GM10847 (cell line): ENCODE measurements around the gene ARHGAP15.

Experiments used
- POLR2A ChIP-seq: IDR thresholded peaks from 2 replicates; pipeline ENCODE4 v1.6.1; 2011; ENCODE audit not compliant: insufficient read length; ENCODE audit errors: extremely low read depth

ARHGAP15 gene

DNA sequence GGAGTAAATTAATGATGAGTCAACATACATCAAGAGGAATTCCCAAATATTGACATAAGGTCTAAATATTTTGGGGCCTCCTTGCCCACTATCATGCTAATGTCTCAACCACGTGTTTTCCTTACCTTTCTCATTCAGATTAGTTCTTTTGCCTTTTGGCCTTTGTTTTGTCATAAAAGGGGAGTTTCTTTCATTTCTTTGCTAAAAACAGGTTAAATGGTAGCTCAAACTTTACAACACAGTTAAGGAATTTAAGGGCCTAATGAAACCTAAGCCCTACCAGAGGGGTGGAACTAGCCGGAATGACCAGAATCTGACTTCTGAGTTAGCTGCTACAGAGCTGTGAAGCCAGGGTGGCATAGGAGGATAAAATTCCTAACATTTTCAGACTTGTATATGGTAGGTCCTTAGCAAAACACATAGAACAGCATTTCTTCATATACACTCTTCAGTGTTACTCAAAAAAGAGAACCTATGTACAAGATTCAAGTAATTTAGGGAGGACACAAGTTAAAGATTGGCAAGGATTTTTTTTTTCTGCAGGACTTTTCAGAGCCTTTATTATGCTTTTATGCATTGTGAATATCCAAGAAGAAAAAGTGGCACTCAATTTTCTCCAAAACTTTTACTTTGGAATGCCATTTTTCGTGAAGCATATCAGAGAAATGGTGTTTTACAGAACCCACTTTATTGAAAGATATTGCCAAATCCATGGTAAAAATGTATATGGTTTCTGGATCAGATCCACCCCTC, 633.1 kb downstream of the ARHGAP15 start:
- no peak for TF ChIP-seq POLR2A

DNA sequence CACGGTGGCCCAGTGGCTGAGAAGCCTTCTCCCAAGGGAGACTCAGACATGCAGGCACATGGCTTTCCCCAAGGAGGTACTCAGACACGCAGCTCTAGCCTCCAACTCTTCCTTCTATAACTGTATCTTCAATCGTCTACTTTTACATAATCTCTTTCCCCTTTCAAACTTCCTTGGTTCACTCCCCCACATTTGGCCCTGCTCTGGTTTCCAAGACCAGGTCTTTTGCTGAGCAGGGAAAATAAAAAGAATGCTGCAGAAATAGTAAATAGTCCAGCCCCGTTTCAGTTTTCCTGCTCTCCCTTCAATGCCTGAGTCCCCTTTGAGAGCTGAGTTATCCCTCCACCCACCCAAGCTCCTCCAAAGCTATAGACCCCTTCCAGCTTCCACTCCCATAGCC, 635.0 kb downstream of the ARHGAP15 start:
- TF ChIP-seq POLR2A: no peak

GRCh38 chr2:143764706-143765105, 635.5 kb downstream of the ARHGAP15 start:
- no peak for TF ChIP-seq POLR2A

- TF ChIP-seq POLR2A: no peak
Observed at GRCh38 chr2:143768991-143769390, 639.8 kb downstream of the ARHGAP15 start.

DNA sequence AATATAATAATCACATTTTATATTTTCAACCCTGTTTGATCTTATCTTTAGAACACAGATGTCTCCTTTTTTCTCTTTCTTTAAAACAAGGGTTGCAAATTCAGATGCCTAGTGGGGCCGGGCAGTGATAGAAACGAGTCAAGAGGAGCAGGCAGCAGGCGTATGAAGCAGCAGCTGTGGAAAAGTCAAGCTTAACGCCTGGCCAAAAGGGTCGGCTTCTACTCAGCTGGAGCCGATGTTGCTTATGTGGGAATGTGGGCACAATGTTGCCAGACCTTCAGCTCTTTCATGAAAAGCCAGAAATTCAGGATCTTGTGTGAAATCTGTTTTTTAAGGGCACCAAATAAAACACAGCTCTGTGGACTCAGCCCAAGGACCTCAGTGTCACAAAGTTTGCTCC, 642.7 kb downstream of the ARHGAP15 start:
- no peak for TF ChIP-seq POLR2A

GRCh38 chr2:143776526-143777297, 647.5 kb downstream of the ARHGAP15 start:
- TF ChIP-seq POLR2A: no peak

DNA sequence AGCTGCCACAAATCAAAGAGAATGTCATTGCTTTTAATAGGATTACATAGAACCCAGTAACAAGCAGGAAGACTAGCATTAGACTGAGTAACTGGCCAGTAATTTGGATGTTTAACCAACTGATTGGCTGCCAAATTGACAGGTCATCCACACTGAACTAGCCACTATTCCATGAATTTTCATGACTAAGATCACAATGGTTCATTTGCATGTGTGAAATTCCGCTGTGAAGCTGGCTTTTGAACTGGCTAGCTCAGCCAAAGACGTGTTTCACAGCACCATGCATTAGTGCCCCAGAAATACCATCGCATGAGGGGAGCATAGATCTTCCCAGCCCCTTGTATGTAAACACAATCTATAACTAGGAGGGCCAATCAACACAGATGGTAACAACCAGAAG, 649.8 kb downstream of the ARHGAP15 start:
- TF ChIP-seq POLR2A: no peak

DNA sequence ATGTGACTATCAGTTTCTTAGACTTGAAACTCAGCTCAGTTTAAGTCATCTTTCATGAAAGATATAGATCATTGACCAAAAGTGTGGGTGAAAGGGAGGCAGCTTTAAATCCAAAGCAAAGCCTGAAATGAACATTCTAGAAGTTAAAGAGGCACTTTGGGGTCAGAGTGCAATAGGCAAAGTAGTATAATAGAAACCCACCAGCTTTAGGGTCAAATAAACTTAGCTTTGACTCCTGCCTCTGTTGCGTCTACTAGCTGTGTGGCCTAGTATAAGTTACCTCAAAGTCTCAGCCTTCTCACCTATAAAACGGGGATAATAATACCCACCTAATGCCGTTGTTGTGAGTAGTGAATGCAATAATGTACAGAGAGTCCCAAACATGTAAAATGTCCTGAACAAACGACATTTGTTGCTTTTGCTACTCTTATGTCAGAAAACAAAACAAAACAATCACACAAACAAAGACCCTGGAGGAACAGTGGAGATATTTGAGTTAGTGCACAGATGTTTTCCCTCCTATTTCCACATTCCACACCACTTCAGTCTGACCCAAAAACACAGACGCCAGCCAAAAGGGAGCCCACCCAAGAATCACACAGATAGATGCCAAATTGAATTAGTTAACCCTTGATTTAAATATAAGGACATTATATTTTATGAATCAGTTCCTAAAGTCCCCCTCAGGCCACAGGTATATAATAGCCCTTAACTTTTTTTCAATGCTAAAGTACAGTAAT, 657.0 kb downstream of the ARHGAP15 start:
- TF ChIP-seq POLR2A: no peak

DNA sequence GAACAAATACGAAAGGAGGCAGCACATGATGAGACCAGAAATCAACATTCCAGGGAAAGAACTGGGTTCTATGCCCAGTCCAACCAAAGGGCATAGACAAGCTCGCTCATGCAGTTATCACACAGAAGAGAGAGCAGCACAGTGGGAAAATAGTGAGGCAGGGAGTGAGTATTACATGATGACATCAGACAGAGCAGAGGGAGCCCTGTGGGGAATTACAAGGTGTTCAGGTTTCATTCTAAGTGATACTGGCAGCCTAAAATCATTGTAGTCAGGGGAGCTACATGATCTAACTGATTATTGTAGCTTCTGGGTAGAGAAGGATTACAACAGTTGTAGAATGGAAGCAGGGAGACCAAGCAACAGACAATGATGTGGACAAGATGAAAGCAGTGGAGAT, 658.5 kb downstream of the ARHGAP15 start:
- no peak for TF ChIP-seq POLR2A

DNA sequence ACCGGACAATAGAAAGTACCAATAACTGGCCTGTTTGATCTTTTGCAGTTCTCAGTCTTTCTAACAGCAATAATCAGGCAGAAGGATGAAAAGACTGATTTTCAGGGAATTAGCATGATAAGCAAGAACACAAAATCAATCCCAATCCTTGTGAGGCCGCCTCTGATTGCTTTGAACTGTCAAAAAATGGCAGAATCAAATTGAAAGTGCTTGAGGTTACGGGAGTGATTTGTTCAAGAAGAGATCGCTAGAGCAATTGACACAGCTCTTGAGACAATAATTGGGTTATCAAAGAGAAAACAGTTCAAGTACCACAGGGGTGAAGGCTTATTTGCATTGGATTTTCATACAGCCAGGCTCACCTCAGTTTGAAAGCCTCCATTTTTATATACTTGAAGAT, 663.4 kb downstream of the ARHGAP15 start:
- TF ChIP-seq POLR2A: no peak

DNA sequence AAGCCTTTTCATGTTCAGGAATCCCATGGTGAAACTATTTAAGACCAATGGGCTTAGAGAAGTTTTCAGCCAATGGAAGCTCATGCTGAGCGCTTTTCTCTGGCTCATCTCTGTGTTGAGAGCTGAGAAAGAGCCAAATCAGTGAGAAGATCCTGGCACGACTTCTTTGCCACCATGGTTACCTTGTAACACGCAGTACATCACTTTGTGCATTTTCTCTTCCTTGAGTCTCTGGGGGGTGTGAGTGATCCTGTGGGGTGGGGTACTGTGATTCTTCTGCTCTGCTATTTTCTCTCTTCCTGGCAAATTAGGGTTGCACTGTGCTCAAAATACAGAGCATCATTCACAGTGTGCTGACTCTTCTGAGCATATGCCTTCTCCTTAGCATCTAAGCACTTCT, 664.2 kb downstream of the ARHGAP15 start:
- no peak for TF ChIP-seq POLR2A

DNA sequence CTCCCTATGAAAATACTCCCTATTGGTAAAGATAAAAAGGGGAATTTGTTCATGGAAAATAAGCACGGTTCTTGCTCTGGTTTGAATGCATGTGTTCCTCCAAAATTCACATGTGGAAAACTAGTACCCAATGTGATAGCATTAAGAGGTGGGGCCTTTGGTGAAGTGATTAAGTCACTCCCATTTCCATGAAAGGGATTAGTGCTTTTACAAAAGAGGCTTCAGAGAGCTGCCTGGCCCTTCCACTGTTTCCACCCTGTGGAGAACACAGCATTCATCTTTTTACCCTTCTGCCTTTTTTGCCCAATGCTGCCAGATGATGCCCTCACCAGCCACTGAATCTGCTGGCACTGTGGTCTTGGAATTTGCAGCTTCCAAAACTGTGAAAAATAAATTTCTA, 666.8 kb downstream of the ARHGAP15 start:
- TF ChIP-seq POLR2A: no peak

GRCh38 chr2:143801561-143801960, 672.3 kb downstream of the ARHGAP15 start:
- no peak for TF ChIP-seq POLR2A

DNA sequence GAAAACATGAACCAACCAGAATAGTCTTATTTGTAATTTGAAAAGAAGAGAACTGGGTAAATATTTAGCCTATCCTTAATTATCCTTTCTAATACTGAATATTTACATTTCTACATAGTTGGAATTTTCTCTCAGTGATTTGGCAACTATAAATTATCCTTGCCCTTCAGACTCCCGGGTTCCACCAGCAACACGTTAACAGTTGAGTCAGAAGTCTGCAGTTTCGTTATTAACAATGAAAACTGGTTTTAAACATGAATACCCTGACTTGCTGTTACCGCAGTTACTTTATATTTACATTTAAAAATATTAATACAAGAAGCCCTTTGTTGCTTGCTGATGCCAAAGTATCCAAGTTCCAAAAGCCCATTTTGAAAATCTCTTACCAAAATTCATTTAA, 673.0 kb downstream of the ARHGAP15 start:
- TF ChIP-seq POLR2A: no peak

GRCh38 chr2:143802871-143803650, 673.8 kb downstream of the ARHGAP15 start:
- no peak for TF ChIP-seq POLR2A
